Breast epithelium (tissue), 4 donors: ENCODE measurements around the gene WNT7B. TPM values are rescaled to one million over a fixed set of nuclear protein-coding genes. Genes with fewer than 3 reads are reported as not detected.

Experiments used
- DNase-seq, 2 donors: peaks; one replicate each; pipeline ENCODE4 v3.0.0-alpha.2; 2019; ENCODE audit warnings: low spot score in 2 of 2
- H3K27ac ChIP-seq, 2 donors: fragments of 200-600 bp; sonication (generic) in 1 of 2; one replicate each; pipeline ENCODE4 v1.5.1; 2016 to 2019; ENCODE audit warnings: mild to moderate bottlenecking in 1 of 2
- H3K27me3 ChIP-seq, 2 donors: fragments of 200-600 bp; sonication (generic) in 1 of 2; one replicate each; pipeline versions ENCODE4 v1.5.1 to v1.6.0; 2017 to 2019; ENCODE audit warnings: control low read depth in 1 of 2, mild to moderate bottlenecking in 1 of 2
- H3K36me3 ChIP-seq: fragments of 200-600 bp; one replicate; pipeline ENCODE4 v1.5.1; 2019
- H3K4me1 ChIP-seq, 2 donors: fragments of 200-600 bp; sonication (generic); one replicate each; pipeline ENCODE4 v1.5.1; 2016 to 2019; ENCODE audit warnings: control low read depth in 1 of 2
- H3K4me3 ChIP-seq, 3 donors: fragments of 200-600 bp; sonication (generic); 1 replicate in 2 of 3; 2 replicates in 1 of 3; pipeline ENCODE4 v1.5.1; 2016 to 2019; ENCODE audit warnings: mild to moderate bottlenecking in 3 of 3, moderate library complexity in 2 of 3
- H3K9me3 ChIP-seq, 2 donors: fragments of 200-600 bp; sonication (generic) in 1 of 2; one replicate each; pipeline ENCODE4 v1.5.1; 2016 to 2019; ENCODE audit warnings: control low read depth in 1 of 2
- POLR2A ChIP-seq: fragments of 450-650 bp; IDR thresholded peaks from one replicate; pipeline ENCODE4 v1.6.1; 2016; ENCODE audit warnings: antibody characterized with exemption, mild to moderate bottlenecking, moderate library complexity
- POLR2AphosphoS5 ChIP-seq, 3 donors: sonication (generic); formaldehyde crosslinking; IDR thresholded peaks; one replicate each; pipeline ENCODE4 v1.6.1; 2017; ENCODE audit warnings: antibody characterized with exemption in 3 of 3
- intact Hi-C: fragments of 100-400 bp; cut with DNase I; formaldehyde crosslinking; loops from one replicate; pipeline ENCODE4 v1.15.1; 2023; ENCODE audit warnings: low total_unique reads
- total RNA-seq, 3 donors: library from RNA; depleted of rRNA; stranded (reverse); fragments of >200 nt; gene quantifications; one replicate each; pipeline ENCODE4 v1.1.0, GENCODE V29; 2016
- TF ChIP-seq, protein P1 (sequence below), 3 donors: fragments of 450-650 bp; IDR thresholded peaks; one replicate each; pipeline ENCODE4 v1.5.1; 2016 to 2017; ENCODE audit warnings: antibody characterized with exemption in 3 of 3, mild to moderate bottlenecking in 3 of 3, moderate library complexity in 3 of 3

Gene WNT7B
- total RNA-seq, 3 donors from 2014 or later, result 2.2 to 2.9 TPM; not detected in 1

- TF ChIP-seq POLR2A (no peak), POLR2AphosphoS5 (IDR thresholded peaks at IDR 0.05) (no peak)
- TF ChIP-seq, protein P1, sequence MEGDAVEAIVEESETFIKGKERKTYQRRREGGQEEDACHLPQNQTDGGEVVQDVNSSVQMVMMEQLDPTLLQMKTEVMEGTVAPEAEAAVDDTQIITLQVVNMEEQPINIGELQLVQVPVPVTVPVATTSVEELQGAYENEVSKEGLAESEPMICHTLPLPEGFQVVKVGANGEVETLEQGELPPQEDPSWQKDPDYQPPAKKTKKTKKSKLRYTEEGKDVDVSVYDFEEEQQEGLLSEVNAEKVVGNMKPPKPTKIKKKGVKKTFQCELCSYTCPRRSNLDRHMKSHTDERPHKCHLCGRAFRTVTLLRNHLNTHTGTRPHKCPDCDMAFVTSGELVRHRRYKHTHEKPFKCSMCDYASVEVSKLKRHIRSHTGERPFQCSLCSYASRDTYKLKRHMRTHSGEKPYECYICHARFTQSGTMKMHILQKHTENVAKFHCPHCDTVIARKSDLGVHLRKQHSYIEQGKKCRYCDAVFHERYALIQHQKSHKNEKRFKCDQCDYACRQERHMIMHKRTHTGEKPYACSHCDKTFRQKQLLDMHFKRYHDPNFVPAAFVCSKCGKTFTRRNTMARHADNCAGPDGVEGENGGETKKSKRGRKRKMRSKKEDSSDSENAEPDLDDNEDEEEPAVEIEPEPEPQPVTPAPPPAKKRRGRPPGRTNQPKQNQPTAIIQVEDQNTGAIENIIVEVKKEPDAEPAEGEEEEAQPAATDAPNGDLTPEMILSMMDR (IDR thresholded peaks at IDR 0.05), result no peak
- no peaks in the 10 kb centered on the region for H3K9me3 ChIP-seq
- H3K27ac ChIP-seq, result no peak overlapping the region
- H3K4me1 ChIP-seq, result peaks cover 4 to 17% of the 10 kb centered on the region in 2 donors
- H3K4me3 ChIP-seq, result no peak overlapping the region
- intact Hi-C loops, result no loop called here
- H3K36me3 ChIP-seq, result no peaks in the 10 kb centered on the region
- no peaks in the 10 kb centered on the region for H3K27me3 ChIP-seq
- no peak for DNase-seq
Observed at GRCh38 chr22:45915151-45915550, 61.8 kb downstream of the WNT7B start.

- Histone ChIP-seq H3K4me1 (peaks cover 4 to 12% of the 10 kb centered on the region in 2 donors), H3K27ac (no peak overlapping the region), H3K36me3 (no peaks in the 10 kb centered on the region), H3K27me3 (no peaks in the 10 kb centered on the region), H3K4me3 (no peak overlapping the region), H3K9me3 (no peaks in the 10 kb centered on the region)
- no peak for DNase-seq
- TF ChIP-seq POLR2A (no peak), POLR2AphosphoS5 (IDR thresholded peaks at IDR 0.05) (no peak)
- TF ChIP-seq, protein P1 (IDR thresholded peaks at IDR 0.05), result no peak
- intact Hi-C loops, result loop anchor here (5.0 kb wide), 2 partner anchors 172 to 517 kb away; no protein-coding TSS in a partner anchor
Observed at GRCh38 chr22:45914309-45914708, 62.7 kb downstream of the WNT7B start.

DNA sequence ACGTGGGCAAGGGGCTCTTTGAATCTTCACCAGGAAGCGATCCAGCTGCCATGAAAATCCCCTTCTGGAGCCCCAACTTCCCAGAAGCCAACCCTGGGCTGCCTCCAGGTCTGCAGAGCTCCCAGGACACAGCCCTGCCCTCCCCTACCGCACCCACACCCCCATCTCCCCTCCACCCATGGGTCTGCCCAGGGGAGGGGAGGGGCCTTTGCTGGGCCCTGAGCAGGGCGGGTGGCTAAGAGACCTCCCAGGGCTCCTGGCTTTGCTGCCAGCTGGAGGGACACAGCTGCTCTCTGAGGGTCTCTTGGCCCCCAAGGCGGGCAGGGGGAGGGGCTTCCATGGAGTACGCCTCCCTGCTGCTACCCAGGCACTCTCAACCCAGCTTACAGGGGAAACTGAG, 64.1 kb downstream of the WNT7B start:
- intact Hi-C loops, result loop anchor here (5.0 kb wide), 2 partner anchors 171 to 516 kb away; no protein-coding TSS in a partner anchor
- Histone ChIP-seq H3K27ac (no peak overlapping the region), H3K4me1 (peaks cover 4 to 12% of the 10 kb centered on the region in 2 donors), H3K9me3 (no peaks in the 10 kb centered on the region), H3K4me3 (no peak overlapping the region), H3K36me3 (no peaks in the 10 kb centered on the region), H3K27me3 (no peaks in the 10 kb centered on the region)
- no peak for DNase-seq
- no peak for TF ChIP-seq POLR2AphosphoS5 (IDR thresholded peaks at IDR 0.05)
- TF ChIP-seq, protein P1 (IDR thresholded peaks at IDR 0.05), result no peak
- no peak for TF ChIP-seq POLR2A

GRCh38 chr22:45911601-45912271, 65.2 kb downstream of the WNT7B start:
- Histone ChIP-seq H3K9me3 (no peaks in the 10 kb centered on the region), H3K4me1 (peaks cover 4 to 12% of the 10 kb centered on the region in 2 donors), H3K36me3 (no peaks in the 10 kb centered on the region), H3K27ac (peak overlapping the region; percentile 25 to 43), H3K4me3 (peak overlapping the region in 1 of 3 donors; percentile 39), H3K27me3 (no peaks in the 10 kb centered on the region)
- TF ChIP-seq POLR2A (no peak), POLR2AphosphoS5 (IDR thresholded peaks at IDR 0.05) (peak; percentile 28 to 62 (median 47))
- intact Hi-C loops, result loop anchor here (5.0 kb wide), 2 partner anchors 169 to 514 kb away; no protein-coding TSS in a partner anchor
- DNase-seq, result peak; percentile 75 to 80

GRCh38 chr22:45910928-45911467, 66.0 kb downstream of the WNT7B start:
- Histone ChIP-seq H3K27ac (peak overlapping the region in 1 of 2 donors; percentile 43), H3K4me3 (no peak overlapping the region), H3K27me3 (peaks cover 0 to 5% of the 10 kb centered on the region in 2 donors), H3K36me3 (no peaks in the 10 kb centered on the region), H3K4me1 (peaks cover 4 to 12% of the 10 kb centered on the region in 2 donors), H3K9me3 (no peaks in the 10 kb centered on the region)
- TF ChIP-seq, protein P1 (IDR thresholded peaks at IDR 0.05), result no peak
- no peak for DNase-seq
- intact Hi-C loops, result loop anchor here (5.0 kb wide), 2 partner anchors 169 to 514 kb away; no protein-coding TSS in a partner anchor
